ENCODE results near the gene MMP24OS.
"Not testable (repeated sequence)": the region's sequence is repeated elsewhere in the genome, so short reads cannot be mapped to it uniquely, and the experiment has no call there.

The MMP24OS gene

DNA sequence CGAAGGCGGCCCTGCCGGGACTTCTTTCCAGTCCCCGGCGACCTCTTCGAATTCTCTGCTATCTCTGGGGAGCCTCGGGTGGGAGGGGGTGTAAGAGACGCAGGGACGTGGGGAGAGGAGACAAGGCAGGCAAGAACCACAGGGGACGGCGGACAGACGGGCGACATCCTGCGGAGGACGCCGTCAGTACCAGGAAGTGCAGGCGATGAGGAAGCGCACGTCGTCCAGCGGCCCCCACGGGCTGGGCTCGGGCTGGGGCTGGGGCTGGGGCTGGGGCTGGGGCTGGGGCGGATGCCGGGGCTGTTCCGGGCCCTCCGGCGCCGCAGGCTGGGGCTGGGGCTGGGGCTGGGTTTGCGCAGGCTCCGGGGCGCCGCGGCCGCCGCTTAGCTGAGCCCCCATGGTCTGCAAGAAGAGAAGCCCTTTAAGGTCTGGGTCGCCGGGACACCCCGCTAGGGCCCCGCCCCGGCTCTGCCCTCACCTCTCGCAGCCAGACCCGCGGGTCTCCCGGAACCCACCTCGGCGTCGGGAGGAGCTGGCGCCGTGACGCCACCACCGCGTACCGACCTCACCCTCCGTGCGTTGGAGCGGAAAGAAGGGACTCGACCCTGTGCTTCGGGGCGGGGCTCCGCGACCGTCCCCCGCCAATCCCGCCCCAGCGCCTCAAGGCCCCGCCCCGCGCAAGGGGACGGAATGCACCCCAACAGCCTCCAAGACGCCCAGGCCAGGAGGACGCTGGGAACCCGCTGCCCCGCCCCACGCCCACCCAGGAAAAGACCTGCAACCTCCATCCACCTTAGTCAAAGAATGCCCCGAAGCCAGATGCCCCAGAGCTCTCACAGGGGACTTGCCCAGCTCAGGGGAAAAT lies at the start of gene MMP24OS:
Gene MMP24OS (minus strand): TSS at position 592 of the 865 bp plus-strand sequence. CDS start 193 bp downstream, at position 399.
- DNase-seq: peak; percentile 20 to 88 (median 72)

- DNase-seq: no peak
Measured at GRCh38 chr20:35327074-35327976, 49.4 kb upstream of the MMP24OS start.

- no peak for DNase-seq
Measured at GRCh38 chr20:35326740-35327073, 48.8 kb upstream of the MMP24OS start.

DNA sequence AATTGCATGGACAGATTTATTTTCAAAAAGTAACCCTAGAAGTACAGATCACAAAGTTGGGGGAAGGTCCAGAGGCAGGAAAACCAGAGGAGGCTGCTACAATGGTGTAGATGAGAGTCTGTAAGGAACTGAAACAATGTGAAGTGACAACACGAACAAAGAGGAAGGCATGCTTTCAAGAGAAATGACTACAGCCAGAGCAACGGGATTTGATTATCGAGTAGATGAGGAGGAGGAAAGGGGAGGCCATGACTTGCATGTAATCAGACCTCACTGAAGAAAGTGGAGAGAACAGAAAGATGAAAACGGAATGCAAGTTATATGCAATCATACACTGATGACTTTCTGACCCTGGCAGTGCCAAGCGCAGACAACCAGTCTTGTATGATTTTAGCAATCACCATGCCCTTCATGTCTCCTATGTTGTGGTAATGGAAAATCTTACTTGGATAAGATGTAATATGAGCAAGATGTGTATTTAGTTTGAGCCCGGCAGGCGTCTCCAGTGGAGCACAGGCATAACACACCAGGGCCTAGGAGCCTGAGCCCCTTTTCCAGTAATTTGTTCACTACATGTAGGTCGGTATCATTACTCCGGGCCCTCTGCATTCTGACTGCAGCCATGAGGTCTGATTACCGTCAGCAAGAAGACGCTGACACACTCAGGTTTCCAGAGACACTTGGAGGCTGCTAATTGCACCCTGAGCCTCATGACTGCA lies 48.3 kb upstream of the MMP24OS start:
- no peak for DNase-seq

GRCh38 chr20:35325401-35325800 lies 47.5 kb upstream of the MMP24OS start:
- DNase-seq: no peak

DNA sequence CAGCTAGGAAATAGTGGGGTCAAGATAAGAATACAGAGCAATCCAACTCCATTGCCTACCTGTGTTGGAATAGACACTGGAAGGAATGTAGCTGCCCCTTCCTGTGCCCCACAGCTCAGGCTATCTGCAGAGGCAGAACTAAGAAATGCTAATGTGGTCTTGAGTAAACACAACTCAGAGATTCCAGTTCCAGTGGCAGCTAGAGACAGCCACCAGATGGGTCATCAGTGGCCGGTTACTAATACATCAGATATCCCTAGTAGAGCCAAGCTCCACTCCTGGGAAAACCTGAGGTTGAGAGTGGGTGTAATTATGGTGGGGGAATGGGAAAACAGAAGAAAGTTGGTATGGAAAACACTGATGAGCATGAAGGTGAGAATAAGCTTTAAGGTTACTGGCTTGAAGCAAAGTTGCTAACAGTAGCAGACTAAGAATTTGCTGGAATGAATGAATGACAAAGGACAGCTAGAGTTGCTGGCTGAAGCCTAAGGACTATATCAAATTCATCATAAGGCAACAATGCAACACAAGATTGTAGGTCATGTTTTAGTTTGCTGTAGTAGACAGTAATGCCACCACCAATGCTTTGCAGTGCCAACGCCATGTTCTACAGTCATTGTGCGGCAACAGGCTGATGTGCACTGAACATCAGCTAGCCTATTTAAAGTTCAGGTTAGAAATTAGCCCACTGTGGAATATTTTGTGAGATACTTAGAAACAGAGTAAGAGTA lies 42.6 kb upstream of the MMP24OS start:
- DNase-seq: no peak

- no peak for DNase-seq
Measured at GRCh38 chr20:35319871-35320197, 41.9 kb upstream of the MMP24OS start.

- no peak for DNase-seq
Measured at GRCh38 chr20:35319192-35319870, 41.4 kb upstream of the MMP24OS start.

- DNase-seq: no peak
Measured at GRCh38 chr20:35318502-35319157, 40.7 kb upstream of the MMP24OS start.

DNA sequence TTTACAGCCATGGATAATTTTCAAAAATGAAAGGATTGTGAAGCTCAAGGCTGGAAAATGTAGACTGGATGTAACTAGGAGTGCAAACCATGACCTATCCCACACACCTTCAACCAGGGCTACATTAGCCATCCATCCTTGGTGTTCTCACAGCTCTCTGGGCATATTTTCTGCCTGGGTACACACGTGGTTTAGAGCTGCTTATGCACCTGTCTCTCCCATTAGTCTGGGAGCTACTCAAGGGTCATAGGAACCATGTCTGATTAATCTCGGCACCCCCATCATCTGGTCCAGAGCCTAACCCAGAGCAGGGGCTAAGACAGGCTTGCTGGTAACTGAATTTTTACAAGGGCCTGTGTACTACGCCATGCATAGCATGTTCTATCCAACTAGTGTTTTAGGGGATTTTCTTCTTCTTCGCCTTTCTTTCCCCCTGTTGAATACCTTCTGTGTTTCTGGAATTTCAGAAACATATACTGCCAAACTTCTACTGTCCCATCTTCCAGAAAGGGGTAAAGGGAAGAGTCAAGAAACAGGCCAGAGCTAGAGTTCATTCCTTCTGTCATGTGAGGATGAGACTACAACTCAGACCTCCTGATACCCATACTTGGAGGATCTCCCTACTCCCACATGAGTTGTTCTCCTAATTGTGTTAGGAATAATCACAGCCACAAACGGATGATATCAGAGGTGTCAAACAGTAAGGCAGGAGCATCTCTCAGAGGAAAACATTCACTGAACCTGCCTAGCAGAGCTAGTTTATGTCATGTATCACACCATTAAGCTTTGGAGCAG lies 39.7 kb upstream of the MMP24OS start:
- DNase-seq: no peak

GRCh38 chr20:35316086-35316485 lies 38.2 kb upstream of the MMP24OS start:
- no peak for DNase-seq

GRCh38 chr20:35315632-35316020 lies 37.7 kb upstream of the MMP24OS start:
- not testable (repeated sequence) for DNase-seq

DNA sequence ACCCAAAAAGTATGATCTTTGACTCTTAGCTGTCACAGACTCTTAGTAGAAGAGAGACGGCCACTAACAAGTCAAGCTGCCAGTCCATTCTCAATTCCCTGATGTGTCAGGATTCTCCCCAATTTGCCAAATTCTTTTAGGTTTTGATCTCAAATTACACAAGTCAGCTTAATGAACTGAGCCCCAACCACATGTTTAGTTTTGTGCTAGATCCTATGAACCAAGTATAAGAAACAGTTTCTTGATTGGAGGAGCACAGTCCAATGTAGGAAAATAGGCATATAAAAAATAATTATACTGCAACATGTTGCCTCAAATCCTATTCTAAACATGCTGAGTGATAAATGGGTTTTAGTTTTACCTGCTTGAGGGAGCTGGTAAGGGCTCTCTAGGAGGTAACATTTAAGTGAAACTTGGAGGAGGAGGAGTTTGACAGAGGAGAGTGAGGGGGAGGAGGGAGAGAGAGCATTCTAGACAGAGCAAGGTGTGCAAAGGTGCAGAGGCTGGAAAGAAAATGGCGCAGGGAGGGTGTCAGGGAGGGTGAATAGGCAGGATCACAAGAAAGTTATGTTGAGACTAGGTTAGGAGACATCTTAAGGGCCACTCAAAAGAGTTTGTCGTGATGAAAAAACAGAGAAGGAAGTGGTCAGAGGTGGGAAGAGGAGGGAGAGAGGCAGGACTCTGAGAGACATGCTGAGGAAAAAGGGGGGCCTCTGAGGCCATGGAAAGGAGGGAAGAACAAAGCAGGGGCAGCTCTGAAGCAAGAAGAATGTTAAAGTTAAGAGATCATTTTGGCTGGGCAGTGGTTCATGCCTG lies 37.1 kb upstream of the MMP24OS start:
- DNase-seq: no peak

GRCh38 chr20:35312318-35312717 lies 34.4 kb upstream of the MMP24OS start:
- DNase-seq: no peak

GRCh38 chr20:35311822-35312221 lies 33.9 kb upstream of the MMP24OS start:
- DNase-seq: no peak

DNA sequence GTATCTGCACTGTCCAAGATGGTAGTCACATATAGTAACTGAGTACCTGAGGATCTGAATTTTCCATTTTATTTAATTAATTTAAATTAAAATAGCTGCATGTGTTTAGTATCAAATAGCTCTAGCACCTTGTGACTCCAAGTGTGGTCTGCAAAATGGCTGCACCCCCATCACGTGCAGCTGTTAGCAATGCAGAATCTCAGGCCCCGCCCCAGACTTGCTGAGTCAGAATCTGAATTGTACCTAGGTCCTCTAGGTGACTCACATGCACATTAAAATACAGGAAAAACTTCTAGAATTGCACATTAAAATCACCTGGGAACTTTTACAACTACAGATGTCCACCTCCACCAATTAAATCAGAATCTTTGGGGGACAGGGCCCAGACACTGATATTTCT lies 33.5 kb upstream of the MMP24OS start:
- no peak for DNase-seq

GRCh38 chr20:35307666-35308653 lies 30.0 kb upstream of the MMP24OS start:
- DNase-seq: peak in 11 of 14 donors; percentile 10 to 69 (median 31)

GRCh38 chr20:35306931-35307517 lies 29.1 kb upstream of the MMP24OS start:
- peak in 6 of 14 donors; percentile 5 to 58 (median 14) for DNase-seq

Data from C1 segment of cervical spinal cord (tissue), 14 donors.